NCI-H2196 (cell line): ENCODE results near the gene HBE1.
"Not testable (repeated sequence)": the region's sequence is repeated elsewhere in the genome, so short reads cannot be mapped to it uniquely, and the experiment has no call there.

ENCODE experiments used
- DNase-seq: peaks from one replicate; lab custom pipeline; 2025; ENCODE audit not compliant: unreplicated experiment; lab: John Stamatoyannopoulos, UW

The HBE1 gene

GRCh38 chr11:5285703-5286340 is 16.1 kb upstream of the HBE1 start:
- no peak for DNase-seq

GRCh38 chr11:5284637-5285036 is 14.9 kb upstream of the HBE1 start:
- DNase-seq = no peak

- no peak for DNase-seq
These were observed 14.1 kb upstream of the HBE1 start for GRCh38 chr11:5283882-5284281.

GRCh38 chr11:5283086-5283485 is 13.3 kb upstream of the HBE1 start:
- DNase-seq = no peak

- DNase-seq = no peak
These were observed 12.9 kb upstream of the HBE1 start for GRCh38 chr11:5282628-5283027.

GRCh38 chr11:5281596-5281995 is 11.9 kb upstream of the HBE1 start:
- DNase-seq = no peak

GRCh38 chr11:5280582-5281102 is 10.9 kb upstream of the HBE1 start:
- peak; percentile 3 for DNase-seq

- DNase-seq = no peak
These were observed 9.8 kb upstream of the HBE1 start for GRCh38 chr11:5279471-5280090.

GRCh38 chr11:5277807-5278382 is 8.2 kb upstream of the HBE1 start:
- DNase-seq = no peak

- DNase-seq = no peak
These were observed 7.0 kb upstream of the HBE1 start for GRCh38 chr11:5276697-5277096.

GRCh38 chr11:5275369-5276110 is 5.8 kb upstream of the HBE1 start:
- DNase-seq = no peak

- no peak for DNase-seq
These were observed 4.7 kb upstream of the HBE1 start for GRCh38 chr11:5274395-5274794.

GRCh38 chr11:5272395-5273017 is 2.8 kb upstream of the HBE1 start:
- DNase-seq = no peak

GRCh38 chr11:5267033-5267563 is 2.6 kb downstream of the HBE1 start:
- no peak for DNase-seq

- DNase-seq = no peak
These were observed 3.1 kb downstream of the HBE1 start for GRCh38 chr11:5266609-5267008.

- no peak for DNase-seq
These were observed 3.9 kb downstream of the HBE1 start for GRCh38 chr11:5265832-5266231.

- DNase-seq = no peak
These were observed 11.0 kb downstream of the HBE1 start for GRCh38 chr11:5258543-5259262.

GRCh38 chr11:5257296-5257695 is 12.4 kb downstream of the HBE1 start:
- no peak for DNase-seq

GRCh38 chr11:5254646-5255413 is 14.9 kb downstream of the HBE1 start, which contains the start of gene HBG2:
HBG2 (minus strand) TSS chr11:5254781; CDS start chr11:5254728, 53 bp downstream.
- DNase-seq = not testable (repeated sequence)
